Inflammatory macrophage (primary cell): ENCODE data around the gene USP22.
"Not testable (repeated sequence)": the region's sequence is repeated elsewhere in the genome, so short reads cannot be mapped to it uniquely, and the experiment has no call there.

Source experiments
- DNase-seq, 2 donors: peaks; one replicate each; pipeline ENCODE4 v3.0.0-alpha.2; 2020 to 2022
- total RNA-seq, 18 experiments: gene quantifications; one replicate each; lab custom pipeline; 2026; ENCODE audit warnings: mixed read lengths in 6 of 18, inconsistent platforms in 2 of 18; lab: John Stamatoyannopoulos, UW

USP22 gene
- total RNA-seq, result 89.2 to 345 (median 265) reads per million in 18 experiments

DNA sequence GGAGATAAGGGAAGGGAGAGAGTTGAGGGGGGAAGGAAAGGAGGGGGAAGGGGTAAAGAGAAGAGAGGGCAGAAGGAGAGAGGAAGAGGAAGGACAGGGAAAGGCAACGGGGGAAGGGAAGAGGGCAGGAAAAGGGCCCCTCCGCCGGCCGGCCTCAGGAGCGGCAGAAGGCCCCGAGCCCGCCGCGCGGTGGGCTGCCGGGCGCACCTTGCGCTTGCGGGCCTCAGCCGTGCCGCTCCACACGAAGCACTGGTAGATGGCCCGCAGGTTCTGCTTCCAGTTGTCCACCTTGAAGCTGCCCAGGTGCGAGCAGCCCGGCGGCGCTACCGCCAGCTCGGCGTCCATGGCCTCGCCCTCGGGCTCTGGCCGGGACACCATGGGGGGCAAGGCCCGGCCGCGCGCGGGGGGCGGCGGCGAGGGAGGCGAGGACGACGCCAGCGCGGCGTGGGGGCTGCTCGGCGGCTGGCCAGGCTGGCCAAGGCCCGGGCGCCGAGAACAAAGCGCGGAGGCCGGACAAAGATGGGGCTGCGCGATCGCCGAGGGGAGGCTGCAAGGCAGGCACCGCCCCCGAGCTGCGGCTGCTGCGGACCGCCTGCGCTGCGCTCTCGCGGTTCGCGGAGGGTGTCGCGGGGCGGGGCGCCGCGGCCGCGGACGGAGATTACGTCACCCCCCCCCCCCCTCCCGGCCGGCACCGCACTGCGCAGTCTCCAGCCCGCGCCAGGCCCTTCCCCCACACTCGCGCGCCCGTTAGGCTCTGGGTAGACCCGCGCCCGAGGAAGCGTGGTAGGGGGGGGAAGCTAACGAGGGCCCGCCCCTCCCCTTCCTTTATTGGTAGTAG is at the start of gene USP22:
Gene USP22, minus strand, starts transcription at position 554 of the 838 bp plus-strand sequence. Its CDS starts 176 bp downstream, at position 378.
- no peak for DNase-seq

DNA sequence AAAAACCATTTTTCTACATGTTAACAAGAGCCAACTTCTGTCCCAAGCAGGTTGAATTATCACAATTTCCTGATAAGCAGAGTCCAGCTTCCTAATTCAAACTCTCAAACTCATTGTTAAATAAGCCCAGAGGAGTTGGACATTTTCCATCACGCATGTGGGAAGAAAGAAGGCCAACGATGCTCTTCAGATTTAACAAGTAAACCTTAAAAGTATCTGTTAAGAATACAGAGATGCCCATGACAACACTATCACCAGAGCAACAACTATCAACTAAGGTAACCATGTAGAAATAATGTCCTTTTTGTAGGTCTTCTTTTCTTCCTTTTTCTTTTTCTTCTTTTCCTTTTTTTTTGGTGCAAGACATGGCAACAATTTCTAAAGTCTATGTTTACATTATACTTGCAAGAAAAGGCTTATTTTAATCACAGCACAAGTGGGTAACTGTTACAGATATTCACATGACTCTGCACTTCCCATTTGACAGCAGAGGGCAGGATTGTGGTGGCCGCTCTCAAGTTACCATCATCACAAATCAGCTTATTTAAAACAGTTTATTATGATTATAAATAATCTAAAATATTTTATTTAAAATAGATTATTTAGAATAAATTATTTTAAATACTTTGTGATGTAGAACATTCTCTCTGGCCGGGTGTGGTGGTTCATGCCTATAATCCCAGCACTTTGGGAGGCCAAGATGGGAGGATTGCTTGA is 48.2 kb upstream of the USP22 start:
- DNase-seq, result peak; percentile 42 to 56

DNA sequence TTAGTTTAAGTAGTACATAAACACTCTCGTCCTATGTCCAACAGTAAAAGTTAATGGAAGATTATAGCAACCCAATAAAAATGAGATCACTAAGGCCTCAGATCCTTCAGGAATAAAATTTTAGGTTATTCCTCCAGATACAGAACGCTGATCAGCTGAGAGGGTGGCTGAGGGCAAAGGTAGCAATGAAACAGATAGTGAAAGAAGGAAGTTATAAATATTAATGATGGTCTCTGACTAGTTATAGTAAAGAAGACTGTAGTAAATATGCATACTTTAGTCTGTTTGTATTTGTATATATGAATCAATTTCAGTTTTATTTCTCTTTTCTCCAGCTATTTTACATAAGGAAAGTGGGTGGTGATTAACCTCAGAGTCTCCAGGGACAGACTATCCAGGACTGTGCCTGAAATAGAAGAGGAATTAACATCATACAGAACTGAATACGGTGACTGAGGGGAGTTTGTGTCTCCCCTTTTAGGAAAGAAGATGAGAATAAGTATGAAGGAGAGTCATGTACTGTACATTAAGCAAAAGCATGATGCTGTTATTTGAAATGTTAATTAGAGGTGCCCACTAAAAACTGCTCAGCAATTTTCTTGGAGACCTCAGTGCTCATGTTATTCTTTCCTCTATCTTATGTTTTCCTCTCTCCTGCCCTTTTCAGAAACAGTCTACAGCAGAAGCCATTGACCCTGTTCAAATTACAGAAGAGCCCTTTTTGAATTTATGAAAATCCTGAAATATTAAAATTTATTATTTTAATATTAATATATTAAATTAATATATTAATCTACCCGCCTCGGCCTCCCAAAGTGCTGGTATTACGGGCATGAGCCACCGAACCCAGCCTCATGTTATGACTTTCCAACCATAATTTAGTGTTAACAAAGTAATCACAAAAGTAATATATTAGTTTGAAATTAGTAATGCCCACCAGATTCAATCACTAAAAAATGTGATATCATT is 47.4 kb upstream of the USP22 start:
- DNase-seq, result no peak

DNA sequence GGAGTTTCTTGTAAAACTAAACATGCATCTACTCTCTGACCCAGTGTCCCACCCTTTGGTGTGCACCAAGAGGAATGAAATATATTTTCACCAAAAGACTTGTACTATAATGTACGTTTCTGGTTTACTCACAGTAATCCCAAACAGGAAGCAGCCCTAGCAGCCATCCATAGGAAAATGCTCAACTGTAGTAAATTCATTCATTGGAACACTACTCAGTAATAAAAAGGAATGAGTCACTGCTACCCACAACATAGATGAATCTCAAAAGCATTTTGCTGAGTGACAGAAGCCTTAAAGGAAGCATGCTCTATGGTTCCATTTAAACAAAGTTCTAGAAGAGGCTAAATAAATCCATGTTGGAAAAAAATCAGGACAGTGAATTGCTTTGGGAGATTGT is 46.3 kb upstream of the USP22 start:
- DNase-seq, result no peak

DNA sequence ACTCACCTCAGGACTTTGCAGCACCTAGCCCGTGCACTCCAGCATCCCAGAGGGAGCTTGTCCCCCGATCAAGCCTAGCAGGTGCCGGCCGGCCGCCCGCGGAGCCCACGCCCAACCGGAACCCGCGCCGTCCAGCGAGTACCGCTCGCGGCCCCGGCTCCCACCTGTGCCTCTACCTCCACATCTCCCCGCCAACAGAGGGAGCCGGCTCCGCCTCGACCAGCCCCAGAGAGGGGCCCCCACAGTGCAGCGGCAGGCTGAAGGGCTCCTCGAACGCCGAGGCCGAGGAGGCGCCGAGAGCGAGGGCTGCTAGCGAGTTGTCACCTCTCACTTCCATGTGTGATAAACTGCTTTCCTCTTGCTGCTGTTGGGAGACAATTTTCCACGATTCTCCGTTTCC is 42.9 kb upstream of the USP22 start:
- no peak for DNase-seq

DNA sequence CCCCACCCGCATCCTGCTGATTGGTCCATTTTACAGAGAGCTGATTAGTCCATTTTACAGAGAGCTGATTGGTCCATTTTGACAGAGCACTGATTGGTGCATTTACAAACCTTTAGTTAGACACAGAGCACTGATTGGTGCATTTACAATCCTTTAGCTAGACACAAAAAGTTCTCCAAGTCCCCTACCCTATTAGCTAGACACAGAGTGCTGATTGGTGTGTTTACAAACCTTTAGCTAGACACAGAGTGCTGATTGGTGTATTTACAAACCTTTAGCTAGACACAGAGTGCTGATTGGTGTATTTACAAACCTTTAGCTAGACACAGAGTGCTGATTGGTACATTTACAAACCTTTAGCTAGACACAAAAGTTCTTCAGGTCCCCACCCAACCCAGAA is 42.5 kb upstream of the USP22 start:
- DNase-seq, result not testable (repeated sequence)

DNA sequence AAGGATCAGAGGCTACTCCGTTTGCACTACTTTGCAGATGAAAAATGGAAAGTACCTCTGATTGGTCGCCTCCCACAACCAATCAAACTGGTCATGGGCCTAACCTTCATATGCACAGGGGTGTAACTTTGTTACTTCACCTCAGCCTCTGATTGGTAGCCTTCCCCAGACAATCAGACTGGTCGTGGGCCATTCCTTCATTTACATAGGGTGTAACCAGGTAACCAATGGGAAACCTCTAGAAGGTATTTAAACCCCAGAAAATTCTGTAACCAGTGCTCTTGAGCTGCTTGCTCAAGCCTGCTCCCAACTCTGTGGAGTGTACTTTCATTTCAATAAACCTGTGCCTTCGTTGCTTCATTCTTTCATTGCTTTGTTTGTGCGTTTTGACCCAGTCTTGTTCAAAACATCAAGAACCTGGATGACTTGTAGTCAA is 39.2 kb upstream of the USP22 start:
- no peak for DNase-seq

DNA sequence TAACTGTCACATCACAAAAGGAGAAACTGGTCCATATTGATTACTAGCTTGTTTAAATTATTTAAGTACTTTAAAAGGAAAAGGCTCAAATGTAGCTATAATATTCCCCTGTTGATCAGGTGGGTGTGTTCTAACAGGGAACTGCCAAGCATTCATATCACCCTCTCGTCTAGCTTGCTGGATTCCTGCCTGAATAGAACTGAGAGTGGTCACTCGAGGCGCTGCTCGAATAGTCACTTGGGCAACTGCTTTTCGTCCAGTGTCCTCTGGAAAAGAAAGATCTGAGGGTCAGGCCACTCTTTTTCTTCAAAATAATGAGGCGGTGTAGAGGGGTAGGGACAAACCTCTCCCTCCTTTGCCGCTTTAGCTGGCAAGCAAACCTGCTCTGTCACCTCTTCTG is 36.4 kb upstream of the USP22 start:
- no peak for DNase-seq

DNA sequence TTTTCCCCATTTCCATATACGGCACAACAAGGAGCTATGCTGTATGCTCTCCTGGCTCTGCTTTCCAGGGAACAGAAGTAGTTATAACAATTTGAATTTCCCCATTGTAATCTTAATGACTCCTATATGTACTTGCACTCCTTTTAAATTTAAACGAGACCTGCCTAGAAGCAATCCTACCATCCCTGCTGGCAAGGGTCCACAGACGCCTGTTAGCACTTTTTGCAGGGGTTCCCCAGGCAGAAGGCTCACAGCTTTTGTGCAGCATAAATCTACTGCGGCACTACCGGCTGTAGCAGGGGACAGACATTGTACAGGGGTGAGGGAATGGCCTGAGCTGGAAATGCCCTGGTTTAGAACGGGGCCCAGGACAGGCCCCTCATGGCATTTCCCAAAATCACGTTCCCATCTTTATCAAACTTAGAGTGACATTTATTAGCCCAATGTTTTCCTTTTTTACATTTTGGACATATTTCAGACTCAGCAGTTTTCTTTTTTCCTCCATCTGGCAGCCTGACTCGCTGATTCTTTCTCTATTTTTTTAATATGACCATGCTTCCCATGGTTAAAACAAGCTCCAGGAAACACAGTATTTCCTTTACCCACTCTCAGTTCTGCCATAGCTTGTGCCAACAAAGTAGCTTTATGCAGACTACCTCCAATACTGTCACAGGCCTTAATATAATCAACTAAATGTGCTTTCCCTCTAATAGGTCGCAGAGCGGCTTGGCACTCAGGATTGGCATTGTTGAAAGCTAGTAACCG is 35.4 kb upstream of the USP22 start:
- no peak for DNase-seq

DNA sequence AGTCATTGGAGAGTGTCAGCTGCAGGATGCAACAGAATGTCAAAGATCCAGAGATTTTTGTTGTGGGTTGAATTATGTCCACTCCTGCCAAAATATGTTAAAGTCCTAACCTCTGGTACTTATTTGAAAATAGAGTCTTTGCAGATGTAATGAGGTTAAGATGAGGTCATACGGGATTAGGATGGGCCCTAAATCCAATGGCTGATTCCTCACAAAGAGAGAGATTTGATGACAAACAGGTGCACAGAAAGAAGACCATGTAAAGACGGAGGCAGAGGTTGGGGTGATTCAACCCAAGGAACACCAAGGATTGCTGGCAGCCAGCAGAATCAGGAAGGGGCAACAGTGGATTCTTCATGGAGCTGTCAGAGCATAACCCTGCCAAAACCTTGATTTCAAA is 34.5 kb upstream of the USP22 start:
- no peak for DNase-seq

DNA sequence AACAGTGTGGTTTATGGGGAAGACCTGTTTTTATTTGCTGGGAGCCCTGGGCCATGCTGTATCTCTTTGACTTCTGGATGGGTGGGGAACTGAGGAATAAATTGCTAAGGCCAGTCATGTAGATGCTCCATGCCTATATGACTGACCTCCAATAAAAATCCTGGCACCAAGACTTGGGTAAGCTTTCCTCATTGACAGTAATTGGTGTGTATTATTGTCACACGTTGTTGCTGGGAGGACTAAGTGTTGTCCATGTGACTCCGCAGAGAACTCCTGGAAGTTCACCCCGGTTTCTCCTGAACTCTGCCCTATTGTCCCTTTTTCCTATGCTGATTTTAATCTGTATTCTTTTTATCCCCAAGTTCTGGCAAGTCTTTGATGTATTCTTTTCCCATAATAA is 33.4 kb upstream of the USP22 start:
- DNase-seq, result no peak

DNA sequence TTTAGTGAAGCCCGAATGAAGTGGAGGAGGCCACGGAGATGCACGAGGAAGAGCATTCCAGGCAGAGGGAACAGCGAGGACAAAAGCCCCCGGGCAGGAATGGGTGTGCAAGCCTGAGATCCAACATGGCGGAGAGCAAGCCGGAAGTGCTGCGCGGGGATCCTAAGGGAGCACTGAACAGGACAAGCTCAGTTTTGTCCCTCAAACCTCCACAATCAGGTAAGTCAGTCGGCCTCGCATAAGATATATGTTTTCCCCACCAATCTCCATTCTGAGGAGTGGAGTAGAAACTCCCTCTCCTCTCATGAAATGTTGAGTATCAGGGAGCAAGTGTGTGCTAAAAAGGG is 32.9 kb upstream of the USP22 start:
- no peak for DNase-seq

DNA sequence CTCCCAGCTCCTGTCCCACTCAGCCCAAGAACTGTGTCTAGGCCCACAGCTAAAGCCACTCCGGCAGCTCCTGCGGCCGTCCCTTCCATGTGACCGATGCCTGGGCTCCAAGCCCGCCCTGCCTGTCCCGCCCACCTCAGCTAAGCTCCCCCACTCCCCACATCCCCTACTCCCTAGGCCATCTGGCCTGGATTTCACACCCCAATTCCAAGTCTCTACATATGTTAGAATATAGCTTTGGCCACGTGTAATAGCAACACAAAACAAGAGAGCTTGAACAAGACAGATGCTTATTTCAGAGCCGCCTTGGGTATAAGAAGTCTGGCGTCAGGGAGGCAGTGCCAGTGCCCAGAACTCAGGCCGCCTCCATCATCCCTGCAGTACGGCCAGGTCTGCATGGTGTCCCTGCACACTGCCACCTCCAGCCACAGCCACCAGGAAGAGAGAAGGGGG is 30.0 kb upstream of the USP22 start:
- DNase-seq, result no peak

DNA sequence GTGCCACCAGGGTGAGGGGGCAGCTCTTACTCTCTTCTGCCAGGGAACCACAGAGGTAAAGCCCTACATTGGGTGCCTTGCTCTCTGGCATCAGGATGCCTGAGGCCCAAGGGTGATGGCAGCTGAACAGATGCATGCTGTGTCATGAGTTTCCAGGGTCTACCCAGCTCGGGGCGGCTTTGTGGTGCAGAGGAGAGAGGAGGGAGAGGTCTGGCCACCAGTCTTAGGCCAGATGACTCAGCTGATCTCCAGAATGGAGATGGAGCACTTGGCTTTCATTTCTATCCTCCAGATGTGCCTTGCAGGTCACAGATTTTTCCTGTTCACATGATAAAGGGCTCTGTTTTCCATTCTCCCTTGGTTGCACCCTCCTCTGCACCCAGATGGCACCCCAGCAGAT is 23.6 kb upstream of the USP22 start:
- no peak for DNase-seq

DNA sequence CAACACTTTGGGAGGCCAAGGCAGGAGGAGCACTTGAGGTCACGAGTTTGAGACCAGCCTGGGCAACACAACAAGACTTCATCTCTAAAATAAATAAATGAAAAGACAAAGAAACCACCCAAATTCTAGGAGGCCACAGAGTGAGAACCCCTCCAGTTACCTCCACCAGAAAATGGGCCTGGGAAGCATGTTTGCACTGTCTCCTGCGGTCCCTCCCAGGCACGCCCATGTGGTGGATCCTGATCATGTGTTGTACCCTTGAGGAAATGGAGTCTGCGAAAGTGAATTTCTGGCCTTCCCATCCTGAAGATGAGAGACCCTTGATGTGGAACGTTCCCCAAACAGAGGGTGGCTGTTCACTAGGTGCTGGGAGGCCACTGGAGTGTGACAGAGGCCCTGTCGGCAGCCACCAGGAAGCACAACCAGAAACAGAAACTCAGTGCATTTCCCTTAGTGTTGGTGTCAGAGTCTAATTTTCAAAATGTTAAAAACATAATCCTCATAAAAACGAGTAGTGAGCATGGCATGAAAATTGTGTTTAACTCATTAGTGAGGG is 19.2 kb upstream of the USP22 start:
- DNase-seq, result no peak

DNA sequence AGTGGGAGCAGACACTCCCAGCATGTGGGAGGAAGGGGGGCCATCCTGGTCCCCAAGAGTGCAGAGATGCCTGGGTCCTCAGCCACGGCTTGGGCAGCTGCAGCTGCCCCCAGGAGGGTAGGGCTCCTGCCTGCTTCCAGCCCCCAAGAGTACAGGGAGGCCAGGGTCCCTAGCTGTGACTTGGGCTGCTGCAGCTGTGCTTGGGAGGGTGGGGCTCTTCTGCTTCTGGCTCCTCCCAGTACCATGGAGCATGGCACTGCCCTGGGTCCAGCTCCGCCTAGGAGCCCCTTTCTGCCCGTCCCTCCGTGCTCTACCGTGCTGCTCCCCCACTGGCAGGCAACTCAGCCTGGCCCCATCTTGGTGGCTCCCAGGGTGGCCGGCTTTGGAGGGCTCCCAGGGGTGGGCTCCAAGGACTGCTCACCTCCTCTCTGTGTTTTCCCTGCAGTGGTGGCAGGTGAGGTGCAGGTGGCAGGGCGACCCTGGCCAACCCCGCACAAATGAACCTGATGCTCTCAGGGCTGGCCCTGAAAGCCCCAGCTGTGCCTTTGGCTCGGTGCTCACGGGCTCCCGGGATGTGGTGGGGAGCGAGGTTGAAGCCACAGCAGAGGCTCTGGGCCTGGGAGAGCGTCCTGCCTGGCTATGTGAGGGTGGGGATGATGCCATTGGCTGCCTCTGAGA is 18.5 kb upstream of the USP22 start:
- DNase-seq, result no peak

DNA sequence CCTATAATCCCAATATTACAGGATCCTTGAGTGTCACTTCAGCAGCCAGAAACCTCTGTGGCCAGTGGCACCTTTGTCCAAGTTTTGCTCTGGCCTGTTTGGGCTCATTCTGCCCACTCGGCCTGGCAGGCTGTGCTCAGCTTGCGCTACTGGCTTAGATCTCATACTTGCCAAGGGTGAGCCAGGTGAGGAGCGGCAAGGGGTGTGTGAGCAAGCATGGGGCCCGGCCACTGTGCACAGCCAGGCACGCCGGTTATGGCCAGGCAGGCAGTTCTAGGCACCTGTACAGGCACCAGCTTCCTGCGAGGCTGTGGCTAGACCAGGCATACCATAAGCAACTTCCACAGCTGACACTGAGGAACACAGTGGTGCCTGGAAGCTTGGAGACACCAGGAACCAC is 16.9 kb upstream of the USP22 start:
- no peak for DNase-seq

DNA sequence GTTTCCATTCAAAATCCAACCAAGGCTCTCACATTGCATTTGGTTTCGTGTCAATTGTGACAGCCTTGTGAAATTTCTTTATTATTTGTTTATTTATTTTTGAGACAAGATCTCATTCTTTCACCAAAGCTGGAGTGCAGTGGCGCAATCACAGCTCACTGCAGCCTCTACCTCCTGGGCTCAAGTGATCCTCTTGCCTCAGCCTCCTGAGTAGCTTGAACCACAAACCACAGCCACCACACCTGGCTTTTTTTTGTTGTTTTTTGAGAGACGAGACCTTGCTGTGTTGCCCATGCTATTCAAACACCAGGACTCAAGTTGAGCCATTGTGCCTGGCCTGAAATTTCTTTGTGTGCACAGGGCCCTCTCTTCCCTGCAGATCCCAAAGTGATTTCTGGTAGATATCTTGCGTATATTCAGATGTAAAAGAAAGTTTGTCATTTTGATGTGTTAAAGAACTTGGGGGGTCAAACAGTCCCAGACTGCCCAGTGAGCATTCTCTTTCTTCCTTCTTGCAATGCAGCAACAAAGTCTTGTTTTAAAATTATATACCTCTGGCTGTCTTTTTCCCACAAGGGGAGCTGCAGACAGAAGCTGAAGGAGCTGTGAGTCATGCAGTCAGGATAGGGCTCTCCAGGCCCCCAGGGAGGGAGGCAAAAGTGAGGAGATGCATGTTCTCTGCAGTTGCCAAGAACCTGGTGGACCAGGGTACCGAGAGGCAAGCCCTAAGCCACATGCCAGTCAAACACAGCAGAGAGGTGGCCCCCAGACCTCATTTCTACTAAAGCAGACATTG is 15.5 kb upstream of the USP22 start:
- no peak for DNase-seq

DNA sequence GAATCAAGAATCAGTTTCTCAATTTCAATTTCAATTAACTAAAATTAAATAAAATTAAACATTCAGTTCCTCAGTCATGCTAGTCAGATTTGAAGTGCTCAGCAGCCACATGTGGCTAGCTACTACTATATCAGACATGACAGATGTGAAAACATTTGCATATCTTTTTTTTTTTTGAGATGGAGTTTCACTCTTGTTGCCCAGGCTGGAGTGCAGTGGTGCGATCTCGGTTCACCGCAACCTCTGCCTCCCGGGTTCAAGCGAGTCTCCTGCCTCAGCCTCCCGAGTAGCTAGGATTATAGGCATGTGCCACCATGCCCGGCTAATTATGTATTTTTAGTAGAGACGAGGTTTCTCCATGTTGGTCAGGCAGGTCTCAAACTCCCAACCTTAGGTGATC is 10.2 kb upstream of the USP22 start:
- not testable (repeated sequence) for DNase-seq

DNA sequence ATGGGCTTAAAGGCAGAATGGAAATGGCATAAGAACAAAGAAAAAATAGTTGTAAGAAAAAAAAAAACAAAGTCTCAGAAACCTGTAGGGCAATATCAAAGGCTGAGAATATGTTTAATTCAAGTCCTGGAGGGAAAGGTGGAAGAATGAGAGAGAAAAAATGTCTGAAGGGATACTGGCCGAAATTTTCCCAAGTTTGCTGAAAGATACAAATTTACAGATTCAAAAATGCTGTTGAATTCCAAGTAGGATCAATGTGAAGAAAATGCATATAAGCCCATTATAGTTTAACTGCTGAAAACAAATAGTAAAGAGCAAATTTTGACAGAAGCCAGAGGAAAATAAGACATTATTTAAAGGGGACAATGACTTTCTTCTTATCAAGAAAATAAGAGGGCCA is 6.6 kb upstream of the USP22 start:
- no peak for DNase-seq
